HG03558 (cell line): ENCODE data around the gene EDEM1.
A peak's percentile ranks its signal among the peaks of the same experiment; 100 is the strongest.
"Not testable (repeated sequence)": the region's sequence is repeated elsewhere in the genome, so short reads cannot be mapped to it uniquely, and the experiment has no call there.

Source experiments
- ATAC-seq: cut with Tn5 transposase; IDR thresholded peaks from one replicate; pipeline ENCODE4 v1.9.1; 2021; ENCODE audit warnings: moderate number of reproducible peaks; ENCODE audit not compliant: unreplicated experiment; ENCODE audit errors: extremely low read depth

The EDEM1 gene

GRCh38 chr3:5187156-5187919 lies at the start of gene EDEM1:
Gene EDEM1 (plus strand): TSS chr3:5187707. CDS start chr3:5187806, 99 bp downstream.
- ATAC-seq: peak; percentile 74

DNA sequence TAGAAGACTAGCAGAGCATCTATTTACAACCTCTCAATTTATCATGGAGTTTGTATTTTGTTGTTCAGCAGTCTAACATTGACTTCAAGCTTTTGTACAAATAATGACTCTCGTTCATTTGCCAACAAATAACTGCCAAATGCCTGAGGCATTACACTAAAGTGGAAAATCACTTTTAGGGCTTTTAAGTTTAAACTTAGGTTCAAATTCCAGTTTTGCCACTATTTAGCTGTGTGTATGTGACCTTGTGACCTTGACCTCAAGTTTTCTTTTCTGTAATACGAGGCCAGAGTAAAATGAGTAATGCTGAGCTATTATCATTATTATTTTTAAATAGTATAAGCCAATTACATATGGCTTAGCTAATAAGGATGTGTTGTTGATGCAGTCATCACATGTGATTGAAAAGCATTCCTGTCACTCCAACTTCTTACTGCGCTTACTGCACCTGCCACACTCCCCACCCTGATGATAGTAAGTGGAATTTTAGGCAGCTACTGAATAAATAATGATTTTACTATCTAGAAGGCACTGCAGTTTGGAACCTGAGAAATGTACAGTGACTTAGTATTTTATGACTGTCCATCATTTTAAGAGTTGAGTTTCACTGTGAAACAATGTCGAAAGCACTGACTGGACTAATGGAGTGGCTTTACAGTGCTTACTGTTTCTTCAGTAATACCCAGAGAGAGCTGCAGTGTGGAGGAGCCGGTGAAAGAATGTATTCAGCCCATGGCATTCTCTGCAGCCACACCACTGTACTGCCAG lies 49.1 kb upstream of the EDEM1 start:
- no peak for ATAC-seq

DNA sequence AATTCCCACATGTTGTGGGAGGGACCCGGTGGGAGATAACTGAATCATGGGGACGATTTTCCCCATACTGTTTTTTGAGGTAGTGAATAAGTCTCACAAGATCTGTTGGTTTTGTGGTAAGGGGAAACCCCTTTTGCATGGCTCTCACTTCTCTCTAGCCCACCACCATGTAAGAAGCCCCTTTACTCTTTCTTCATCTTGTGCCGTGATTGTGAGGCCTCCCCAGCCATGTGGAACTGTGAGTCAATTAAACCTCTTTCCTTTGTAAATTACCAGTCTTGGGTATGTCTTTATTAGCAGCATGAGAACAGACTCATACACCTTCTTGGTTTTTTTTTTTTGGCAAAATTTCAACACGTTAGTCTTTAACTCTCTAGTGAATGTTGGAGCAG lies 47.3 kb upstream of the EDEM1 start:
- no peak for ATAC-seq

DNA sequence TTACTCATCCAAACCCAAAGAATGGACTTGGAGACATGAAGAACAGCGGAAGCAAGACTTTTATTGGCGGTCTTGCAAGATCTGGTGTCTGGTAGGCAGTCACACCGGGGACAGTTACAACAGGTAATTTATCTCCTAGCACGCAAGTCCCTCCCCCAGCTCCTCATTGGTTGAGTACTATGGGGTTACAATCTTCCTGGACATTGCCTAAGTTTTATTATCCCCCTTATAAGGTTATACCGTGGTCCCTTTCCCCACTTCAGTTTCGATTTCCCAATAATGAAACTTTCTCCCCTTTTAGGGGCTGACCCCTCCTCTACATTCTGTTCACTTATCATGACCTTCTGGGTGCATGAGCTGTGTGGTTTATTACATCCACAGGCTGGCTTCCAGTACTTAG lies 46.7 kb upstream of the EDEM1 start:
- ATAC-seq: no peak

DNA sequence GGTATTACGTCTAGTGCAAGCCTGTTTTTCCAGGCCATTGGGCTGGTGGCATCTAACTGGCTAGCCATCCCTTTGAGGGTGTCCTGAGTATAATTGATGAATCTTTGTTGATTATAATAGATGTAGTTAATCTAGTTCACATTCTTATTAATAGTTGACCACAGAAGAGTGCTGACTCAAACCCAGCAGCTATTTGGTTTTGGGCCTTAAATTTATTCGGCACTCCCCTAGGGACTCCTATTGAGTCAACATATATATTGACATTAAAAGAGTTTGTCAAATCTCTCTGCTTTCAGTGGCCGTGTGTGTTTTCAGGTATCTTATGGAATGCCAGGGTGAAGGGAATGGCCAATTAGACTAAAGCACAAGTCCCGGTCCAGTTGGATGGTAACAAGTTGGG lies 45.7 kb upstream of the EDEM1 start:
- ATAC-seq: no peak

- no peak for ATAC-seq
Observed at GRCh38 chr3:5143464-5143863, 44.0 kb upstream of the EDEM1 start.

- no peak for ATAC-seq
Observed at GRCh38 chr3:5144316-5144994, 43.1 kb upstream of the EDEM1 start.

- ATAC-seq: no peak
Observed at GRCh38 chr3:5145120-5145519, 42.4 kb upstream of the EDEM1 start.

DNA sequence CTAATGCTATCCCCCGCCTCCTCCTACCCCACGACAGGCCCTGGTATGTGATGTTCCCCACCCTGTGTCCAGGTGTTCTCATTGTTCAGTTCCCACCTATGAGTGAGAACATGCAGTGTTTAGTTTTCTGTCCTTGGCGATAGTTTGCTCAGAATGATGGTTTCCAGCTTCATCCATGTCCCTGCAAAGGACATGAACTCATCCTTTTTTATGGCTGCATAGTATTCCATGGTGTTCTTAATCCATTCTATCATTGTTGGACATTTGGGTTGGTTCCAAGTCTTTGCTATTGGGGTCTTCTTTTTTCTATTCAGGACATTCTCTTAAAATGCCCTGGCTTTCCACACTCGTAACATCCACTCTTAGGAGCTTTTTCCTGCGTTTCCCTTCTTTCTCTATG lies 40.4 kb upstream of the EDEM1 start:
- not testable (repeated sequence) for ATAC-seq

GRCh38 chr3:5149306-5149880 lies 38.1 kb upstream of the EDEM1 start:
- no peak for ATAC-seq

DNA sequence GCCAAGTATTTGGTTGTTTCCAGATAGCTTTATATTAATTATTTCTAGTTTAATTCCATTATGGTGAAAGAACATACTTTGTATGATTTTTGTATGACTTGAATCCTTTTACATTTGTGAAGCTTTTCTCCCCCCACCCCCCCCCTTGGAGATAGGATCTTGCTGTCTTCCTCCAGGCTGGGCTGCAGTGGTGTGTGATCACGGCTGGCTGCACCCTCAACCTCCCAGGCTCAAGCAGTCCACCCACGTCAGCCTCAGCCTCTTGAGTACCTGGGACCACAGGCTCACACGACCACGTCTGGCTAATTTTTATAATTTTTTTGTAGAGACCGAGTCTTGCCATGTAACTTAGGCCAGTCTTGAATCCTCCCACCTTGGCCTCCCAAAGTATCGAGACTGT lies 35.9 kb upstream of the EDEM1 start:
- ATAC-seq: no peak

GRCh38 chr3:5153074-5153473 lies 34.4 kb upstream of the EDEM1 start:
- no peak for ATAC-seq

DNA sequence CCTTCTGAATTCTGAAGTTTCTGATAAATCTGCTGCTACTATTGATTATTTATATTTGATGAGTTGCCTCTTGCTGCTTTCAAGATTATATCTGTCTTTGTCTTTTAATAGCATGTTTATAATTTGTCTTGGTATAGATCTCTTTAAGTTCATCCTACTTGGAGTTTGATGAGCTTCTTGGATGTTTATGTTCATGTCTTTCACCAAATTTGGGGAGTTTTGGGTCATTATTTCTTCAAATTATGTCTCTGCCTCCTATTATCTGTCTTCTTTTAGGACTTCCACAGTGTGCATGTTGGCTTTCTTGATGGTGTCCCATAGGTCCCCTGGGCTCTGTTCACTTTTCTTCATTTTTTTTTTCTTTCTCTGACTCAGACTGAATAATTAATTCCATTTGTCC lies 32.3 kb upstream of the EDEM1 start:
- no peak for ATAC-seq

DNA sequence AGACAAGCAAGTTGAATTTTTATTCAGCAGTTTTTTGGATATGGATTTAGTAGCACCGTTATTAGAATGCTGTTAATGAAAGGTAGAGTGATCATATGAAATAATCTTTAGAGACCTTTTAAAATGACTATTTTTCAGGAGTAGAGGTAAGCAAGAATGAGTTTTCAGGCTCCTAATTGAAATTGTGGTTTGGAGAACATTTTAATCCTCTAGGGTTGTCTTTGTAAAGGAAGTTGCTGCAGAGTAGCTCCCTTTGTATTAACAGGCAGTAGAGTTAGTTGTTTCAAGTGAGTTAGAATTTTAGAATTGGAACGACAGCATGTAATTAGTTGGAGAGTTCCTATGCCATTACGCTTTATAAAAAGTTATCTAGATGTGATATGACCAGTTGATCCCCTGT lies 27.2 kb upstream of the EDEM1 start:
- no peak for ATAC-seq

DNA sequence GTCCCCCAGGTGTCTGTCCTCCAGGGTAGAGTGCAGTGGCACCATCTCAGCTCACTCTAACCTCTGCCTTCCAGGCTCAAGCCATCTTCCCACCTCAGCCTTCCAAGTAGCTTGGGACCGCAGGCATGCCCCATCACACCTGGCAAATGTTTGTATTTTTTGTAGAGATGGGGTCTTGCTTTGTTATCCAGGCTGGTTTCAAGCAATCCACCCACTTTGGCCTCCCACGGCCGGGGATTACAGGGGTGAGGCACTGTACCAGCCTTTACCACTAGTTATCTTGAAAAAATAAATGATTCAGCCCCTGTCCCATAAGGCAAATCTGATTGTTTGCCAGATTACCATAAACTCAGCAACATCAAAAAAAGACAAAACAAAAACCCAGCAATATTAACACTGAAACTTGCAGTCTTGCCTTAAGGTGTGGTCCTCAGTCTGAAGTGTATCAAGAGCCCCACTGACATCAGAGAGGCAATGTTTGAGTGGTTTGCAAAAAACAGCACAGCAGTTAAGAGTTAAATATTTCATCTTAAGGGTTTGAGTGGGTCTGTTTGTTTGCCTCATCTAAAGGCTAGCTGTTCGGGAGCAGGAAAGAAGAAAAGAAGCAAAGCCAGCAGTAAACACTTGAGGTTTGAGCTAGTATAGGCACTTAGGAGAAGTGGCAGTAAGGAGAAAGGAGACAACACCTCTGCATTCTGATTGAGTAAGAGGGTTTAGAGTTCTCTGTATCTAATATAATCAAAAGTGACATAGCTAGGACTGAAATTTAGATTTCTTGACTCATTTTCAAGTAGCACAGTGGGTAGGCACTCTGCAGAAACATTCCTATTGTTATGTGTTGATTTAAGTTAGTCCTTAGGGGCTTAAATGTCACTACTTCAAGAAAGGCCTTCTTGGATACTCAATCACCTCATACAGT lies 26.3 kb upstream of the EDEM1 start:
- no peak for ATAC-seq

- ATAC-seq: no peak
Observed at GRCh38 chr3:5162102-5162501, 25.4 kb upstream of the EDEM1 start.

DNA sequence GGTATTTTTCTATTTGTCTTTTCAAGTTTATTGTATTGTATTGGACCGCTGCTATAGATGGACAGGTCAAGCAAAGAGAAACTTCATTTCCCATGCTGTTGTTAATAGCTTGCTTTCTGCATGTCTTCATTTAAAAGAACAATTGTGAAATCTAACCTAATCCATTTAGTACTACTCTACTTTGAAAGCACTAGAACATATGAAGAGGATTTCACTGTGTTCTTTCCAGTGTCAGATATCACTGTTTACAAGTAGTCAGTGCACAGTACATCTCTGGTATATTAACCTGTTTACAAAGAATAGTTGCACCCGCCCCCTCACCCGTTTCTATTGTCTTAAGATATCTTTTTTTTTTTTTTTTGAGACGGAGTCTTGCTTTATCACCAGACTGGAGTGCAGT lies 21.8 kb upstream of the EDEM1 start:
- no peak for ATAC-seq

GRCh38 chr3:5166846-5167245 lies 20.7 kb upstream of the EDEM1 start:
- no peak for ATAC-seq

DNA sequence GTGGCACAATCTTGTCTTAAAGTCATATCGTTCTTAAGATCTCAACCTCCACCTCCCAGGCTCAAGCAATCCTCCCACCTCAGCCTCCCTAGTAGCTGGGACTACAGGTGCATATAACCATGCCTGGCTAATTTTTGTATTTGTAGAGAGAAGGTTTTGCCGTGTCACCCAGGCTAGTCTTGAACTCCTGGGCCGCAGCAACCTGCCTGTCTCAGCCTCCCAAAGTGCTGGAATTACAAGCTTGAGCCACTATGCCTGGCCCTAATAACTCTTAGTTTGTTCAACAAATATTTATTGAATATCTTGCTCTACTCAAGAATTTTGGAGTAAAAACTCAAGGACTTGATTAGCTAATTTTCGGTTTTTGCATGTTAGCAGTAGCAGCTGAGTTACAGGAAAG lies 19.4 kb upstream of the EDEM1 start:
- no peak for ATAC-seq

DNA sequence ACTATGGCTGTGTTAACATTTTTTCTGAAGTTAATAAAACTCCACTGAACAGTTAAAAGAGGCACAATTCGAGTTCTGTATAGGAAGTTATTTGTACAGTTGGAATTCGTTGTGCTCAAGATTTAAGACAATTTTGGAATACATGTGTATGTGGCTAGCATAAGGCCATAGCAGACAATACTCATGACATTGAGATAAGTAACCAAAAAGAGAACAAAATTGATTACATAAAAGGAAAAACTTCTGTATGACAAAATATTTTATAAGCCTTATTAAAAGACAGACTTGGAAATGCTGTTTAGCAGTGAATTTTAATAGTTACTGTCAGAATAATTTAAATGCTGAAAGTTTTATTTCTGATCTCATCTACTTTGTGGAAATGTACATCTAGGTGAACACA lies 17.7 kb upstream of the EDEM1 start:
- no peak for ATAC-seq
